Activated CD4-positive, CD25-positive, alpha-beta regulatory T cell treated with anti-CD3 and anti-CD28 coated beads, Interleukin-2, amount 50 U/mL, for 24 hours (primary cell): ENCODE data around the gene PTPRD.
A peak's percentile ranks its signal among the peaks of the same experiment; 100 is the strongest.

Source experiments
- ATAC-seq, 2 donors: fragments of 150-1000 bp; cut with Tn5 transposase; one replicate each; pipeline ENCODE4 v1.10.0; 2021; ENCODE audit warnings: mild to moderate bottlenecking in 1 of 2, moderate library complexity in 1 of 2

PTPRD gene

GRCh38 chr9:8450810-8451545 is 2161.8 kb downstream of the PTPRD start:
- ATAC-seq: no peak

- ATAC-seq: no peak
Observed at GRCh38 chr9:8448226-8448625, 2164.6 kb downstream of the PTPRD start.

- ATAC-seq: no peak
Observed at GRCh38 chr9:8447601-8448000, 2165.2 kb downstream of the PTPRD start.

- ATAC-seq: no peak
Observed at GRCh38 chr9:8437876-8438275, 2174.9 kb downstream of the PTPRD start.

GRCh38 chr9:8437259-8437658 is 2175.5 kb downstream of the PTPRD start:
- no peak for ATAC-seq

- ATAC-seq: peak; percentile 33 to 38
Observed at GRCh38 chr9:8436786-8437185, 2176.0 kb downstream of the PTPRD start.

- no peak for ATAC-seq
Observed at GRCh38 chr9:8434621-8435020, 2178.2 kb downstream of the PTPRD start.

GRCh38 chr9:8432224-8432623 is 2180.6 kb downstream of the PTPRD start:
- ATAC-seq: no peak

- no peak for ATAC-seq
Observed at GRCh38 chr9:8431505-8431904, 2181.3 kb downstream of the PTPRD start.

- peak; percentile 11 to 30 for ATAC-seq
Observed at GRCh38 chr9:8430945-8431344, 2181.9 kb downstream of the PTPRD start.

- ATAC-seq: peak; percentile 64 to 81
Observed at GRCh38 chr9:8429768-8430167, 2183.0 kb downstream of the PTPRD start.

- ATAC-seq: peak; percentile 59 to 61
Observed at GRCh38 chr9:8429157-8429556, 2183.6 kb downstream of the PTPRD start.

- ATAC-seq: no peak
Observed at GRCh38 chr9:8428389-8428788, 2184.4 kb downstream of the PTPRD start.

- no peak for ATAC-seq
Observed at GRCh38 chr9:8424786-8425410, 2187.9 kb downstream of the PTPRD start.

GRCh38 chr9:8420416-8420815 is 2192.4 kb downstream of the PTPRD start:
- no peak for ATAC-seq

GRCh38 chr9:8419596-8420275 is 2193.1 kb downstream of the PTPRD start:
- no peak for ATAC-seq

- ATAC-seq: no peak
Observed at GRCh38 chr9:8417341-8417740, 2195.5 kb downstream of the PTPRD start.

- no peak for ATAC-seq
Observed at GRCh38 chr9:8412327-8412726, 2200.5 kb downstream of the PTPRD start.

GRCh38 chr9:8408575-8409190 is 2204.1 kb downstream of the PTPRD start:
- no peak for ATAC-seq

- ATAC-seq: no peak
Observed at GRCh38 chr9:8401961-8402705, 2210.7 kb downstream of the PTPRD start.

GRCh38 chr9:8400378-8400777 is 2212.4 kb downstream of the PTPRD start:
- no peak for ATAC-seq

GRCh38 chr9:8395022-8395421 is 2217.8 kb downstream of the PTPRD start:
- ATAC-seq: no peak

- no peak for ATAC-seq
Observed at GRCh38 chr9:8394341-8394740, 2218.5 kb downstream of the PTPRD start.
